Activated effector memory CD4-positive, alpha-beta T cell treated with anti-CD3 and anti-CD28 coated beads, Interleukin-2, amount 50 U/mL, for 16 hours (primary cell): ENCODE data around the gene JCAD.
"Not testable (repeated sequence)": the region's sequence is repeated elsewhere in the genome, so short reads cannot be mapped to it uniquely, and the experiment has no call there.

ENCODE experiments used
- DNase-seq: peaks from one replicate; pipeline ENCODE4 v3.0.0-alpha.2; 2020

JCAD gene

GRCh38 chr10:30019468-30019867 lies 39.9 kb downstream of the JCAD start:
- DNase-seq = no peak

GRCh38 chr10:30018496-30018895 lies 40.9 kb downstream of the JCAD start:
- DNase-seq = no peak

GRCh38 chr10:30017966-30018365 lies 41.4 kb downstream of the JCAD start:
- DNase-seq = no peak

- DNase-seq = no peak
Observed at GRCh38 chr10:30017556-30017955, 41.8 kb downstream of the JCAD start.

- DNase-seq = no peak
Observed at GRCh38 chr10:30014511-30014910, 44.9 kb downstream of the JCAD start.

- DNase-seq = no peak
Observed at GRCh38 chr10:30013757-30014156, 45.6 kb downstream of the JCAD start.

GRCh38 chr10:30011956-30012647 lies 47.3 kb downstream of the JCAD start:
- no peak for DNase-seq

GRCh38 chr10:30011396-30011795 lies 48.0 kb downstream of the JCAD start:
- no peak for DNase-seq

GRCh38 chr10:30007406-30007805 lies 52.0 kb downstream of the JCAD start:
- DNase-seq = no peak

GRCh38 chr10:30006410-30006809 lies 53.0 kb downstream of the JCAD start:
- no peak for DNase-seq

- DNase-seq = not testable (repeated sequence)
Observed at GRCh38 chr10:30005116-30005515, 54.3 kb downstream of the JCAD start.

GRCh38 chr10:30002426-30003266 lies 56.7 kb downstream of the JCAD start:
- peak; percentile 78 for DNase-seq

- no peak for DNase-seq
Observed at GRCh38 chr10:30000802-30001571, 58.4 kb downstream of the JCAD start.

- DNase-seq = peak; percentile 86
Observed at GRCh38 chr10:29998142-29998808, 61.1 kb downstream of the JCAD start.

- DNase-seq = no peak
Observed at GRCh38 chr10:29994811-29995210, 64.6 kb downstream of the JCAD start.

GRCh38 chr10:29993319-29993915 lies 66.0 kb downstream of the JCAD start:
- DNase-seq = no peak

- no peak for DNase-seq
Observed at GRCh38 chr10:29992914-29993313, 66.5 kb downstream of the JCAD start.

GRCh38 chr10:29991382-29991781 lies 68.0 kb downstream of the JCAD start:
- no peak for DNase-seq

GRCh38 chr10:29987471-29987870 lies 71.9 kb downstream of the JCAD start:
- DNase-seq = no peak

- DNase-seq = no peak
Observed at GRCh38 chr10:29982997-29983648, 76.3 kb downstream of the JCAD start.

- DNase-seq = no peak
Observed at GRCh38 chr10:29981510-29981909, 77.9 kb downstream of the JCAD start.

GRCh38 chr10:29980084-29980483 lies 79.3 kb downstream of the JCAD start:
- DNase-seq = no peak
